ENCODE measurements around the gene TFDP2.

GRCh38 chr3:141913150-141913811 lies 236.1 kb downstream of the TFDP2 start:
- TF ChIP-seq CTCF (IDR thresholded peaks at IDR 0.05; ENCODE audit: low read depth, low read length) (peak; percentile 53), POLR2A (IDR thresholded peaks at IDR 0.05; ENCODE audit: extremely low read depth, insufficient read length) (no peak), MAX (IDR thresholded peaks at IDR 0.05; ENCODE audit: low read depth, low read length) (no peak)

Measured in NB4 (cell line).